ENCODE measurements around the gene KRTAP10-7. TPM values are rescaled to one million over a fixed set of nuclear protein-coding genes. Genes with fewer than 3 reads are reported as not detected.
"Not testable (repeated sequence)": the region's sequence is repeated elsewhere in the genome, so short reads cannot be mapped to it uniquely, and the experiment has no call there.

Gene KRTAP10-7
- under 0.01 TPM for total RNA-seq

DNA sequence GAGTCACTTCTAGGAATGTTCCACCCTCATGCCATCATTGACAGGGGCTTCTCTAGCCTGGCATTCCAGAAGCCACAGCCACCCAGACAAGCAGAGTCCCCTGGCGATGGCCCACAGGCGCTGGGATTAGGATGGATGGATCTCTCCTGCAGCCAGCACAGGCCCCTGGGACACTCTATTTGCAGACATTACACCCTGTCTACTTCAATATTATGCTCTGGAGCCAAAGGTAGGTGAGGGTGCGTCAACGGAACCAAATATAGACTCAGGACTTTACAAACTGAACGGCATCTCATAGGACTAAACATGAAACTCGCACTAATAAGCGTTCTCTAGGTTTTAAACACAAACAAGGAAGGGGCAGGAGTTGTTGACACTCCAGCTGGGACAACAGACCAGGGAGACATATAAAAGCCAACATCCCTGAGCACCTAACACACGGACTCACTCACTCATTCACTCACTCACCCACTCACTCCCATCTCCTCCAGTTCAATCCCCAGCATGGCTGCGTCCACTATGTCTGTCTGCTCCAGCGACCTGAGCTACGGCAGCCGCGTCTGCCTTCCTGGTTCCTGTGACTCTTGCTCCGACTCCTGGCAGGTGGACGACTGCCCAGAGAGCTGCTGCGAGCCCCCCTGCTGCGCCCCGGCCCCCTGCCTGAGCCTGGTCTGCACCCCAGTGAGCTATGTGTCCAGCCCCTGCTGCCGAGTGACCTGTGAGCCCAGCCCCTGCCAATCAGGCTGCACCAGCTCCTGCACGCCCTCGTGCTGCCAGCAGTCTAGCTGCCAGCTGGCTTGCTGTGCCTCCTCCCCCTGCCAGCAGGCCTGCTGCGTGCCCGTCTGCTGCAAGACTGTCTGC, at the start of gene KRTAP10-7:
Gene KRTAP10-7 (plus strand): TSS at position 480 of the 861 bp plus-strand sequence. CDS start 25 bp downstream, at position 505.
- not testable (repeated sequence) for DNase-seq (ENCODE audit: low read depth in 2 of 3, low spot score in 2 of 3)

DNA sequence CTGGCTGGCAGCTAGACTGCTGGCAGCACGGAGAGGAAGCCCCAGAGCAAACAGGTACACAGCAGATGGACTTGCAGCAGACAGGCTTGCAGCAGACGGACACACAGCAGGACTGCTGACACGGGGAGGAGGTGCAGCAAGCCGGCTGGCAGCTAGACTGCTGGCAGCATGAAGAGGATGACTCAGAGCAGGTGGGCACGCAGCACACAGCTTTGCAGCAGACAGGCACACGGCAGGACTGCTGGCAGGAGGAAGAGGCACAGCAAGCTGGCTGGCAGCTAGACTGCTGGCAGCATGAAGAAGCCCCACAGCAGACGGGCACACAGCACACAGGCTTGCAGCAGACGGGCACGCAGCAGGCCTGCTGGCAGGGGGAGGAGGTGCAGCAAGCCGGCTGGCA, 49.6 kb upstream of the KRTAP10-7 start:
- DNase-seq (ENCODE audit: low read depth in 2 of 3, low spot score in 2 of 3) = no peak

GRCh38 chr21:44551340-44551961, 48.9 kb upstream of the KRTAP10-7 start, which contains the start of gene KRTAP10-2:
Gene KRTAP10-2, minus strand, starts transcription at chr21:44551505. Its CDS starts 47 bp downstream, at chr21:44551458.
- DNase-seq (ENCODE audit: low read depth in 2 of 3, low spot score in 2 of 3) = no peak

- no peak for DNase-seq (ENCODE audit: low read depth in 2 of 3, low spot score in 2 of 3)
Measured at GRCh38 chr21:44552136-44552535, 48.3 kb upstream of the KRTAP10-7 start.

DNA sequence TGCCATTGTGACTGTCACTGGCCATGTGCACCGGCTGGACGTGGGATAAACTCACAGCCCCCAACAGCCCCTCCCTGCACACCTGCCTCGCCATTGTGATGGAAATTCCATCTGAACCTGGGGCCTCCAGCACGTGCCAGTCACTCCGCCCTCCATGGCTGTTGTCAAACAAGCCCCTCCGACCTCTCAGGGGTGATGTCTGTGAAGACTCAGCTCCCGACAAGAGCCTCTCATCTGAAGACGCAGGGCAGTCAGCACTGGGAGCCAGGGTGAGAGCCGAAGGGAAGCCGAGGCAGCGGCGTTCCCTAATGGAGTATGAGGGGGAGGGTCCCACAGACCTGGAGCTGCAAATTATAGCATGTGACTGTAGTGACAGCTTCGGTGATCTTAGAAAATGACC, 47.7 kb upstream of the KRTAP10-7 start:
- DNase-seq (ENCODE audit: low read depth in 2 of 3, low spot score in 2 of 3) = no peak

GRCh38 chr21:44555200-44555875, 45.1 kb upstream of the KRTAP10-7 start:
- no peak for DNase-seq (ENCODE audit: low read depth in 2 of 3, low spot score in 2 of 3)

- no peak for DNase-seq (ENCODE audit: low read depth in 2 of 3, low spot score in 2 of 3)
Measured at GRCh38 chr21:44556879-44557278, 43.5 kb upstream of the KRTAP10-7 start.

DNA sequence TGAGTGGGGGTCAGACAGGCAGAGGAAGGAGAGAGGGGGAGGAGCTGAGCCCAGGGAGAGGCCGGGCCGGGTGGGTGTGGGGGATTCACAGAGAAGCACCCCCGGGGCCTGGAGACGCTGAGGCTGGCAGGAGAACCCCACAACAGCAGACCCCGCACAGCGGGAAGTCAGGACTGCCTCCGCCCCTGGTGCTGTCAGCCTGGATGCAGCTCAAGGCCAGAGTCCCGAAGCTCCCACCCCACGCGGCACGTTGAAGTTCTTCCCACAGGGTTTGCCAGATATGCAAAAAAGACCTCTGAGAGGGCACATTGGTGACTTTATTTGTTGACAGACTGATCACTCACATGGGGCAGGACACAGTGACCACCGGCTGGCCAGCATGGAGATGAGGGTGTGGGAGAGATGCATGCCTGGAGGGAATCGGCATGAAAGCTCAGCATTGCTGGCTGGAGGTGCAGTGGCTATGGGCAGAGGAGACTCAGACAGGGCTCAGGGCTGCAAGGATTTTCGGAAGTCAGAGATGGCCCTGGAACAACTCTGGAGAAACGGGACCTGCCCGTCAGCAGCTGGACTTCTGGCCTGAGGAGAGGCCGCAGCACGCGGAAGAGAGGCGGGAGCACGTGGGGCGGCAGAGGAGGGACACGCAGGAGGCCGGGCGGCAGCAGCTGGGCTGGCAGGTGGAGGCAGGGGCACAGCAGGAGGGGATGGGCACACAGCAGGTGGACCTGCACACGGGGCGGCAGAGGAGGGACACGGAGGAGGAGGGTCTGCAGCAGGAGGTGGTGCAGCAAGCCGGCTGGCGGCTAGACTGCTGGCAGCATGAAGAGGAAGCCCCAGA, 42.7 kb upstream of the KRTAP10-7 start:
- no peak for DNase-seq (ENCODE audit: low read depth in 2 of 3, low spot score in 2 of 3)

- DNase-seq (ENCODE audit: low read depth in 2 of 3, low spot score in 2 of 3) = not testable (repeated sequence)
Measured at GRCh38 chr21:44558329-44558675, 42.1 kb upstream of the KRTAP10-7 start.

- no peak for DNase-seq (ENCODE audit: low read depth in 2 of 3, low spot score in 2 of 3)
Measured at GRCh38 chr21:44558695-44559094, 41.7 kb upstream of the KRTAP10-7 start, which contains the start of gene KRTAP10-3. Gene KRTAP10-3, minus strand, starts transcription at chr21:44558795. Its CDS starts 80 bp downstream, at chr21:44558715.

DNA sequence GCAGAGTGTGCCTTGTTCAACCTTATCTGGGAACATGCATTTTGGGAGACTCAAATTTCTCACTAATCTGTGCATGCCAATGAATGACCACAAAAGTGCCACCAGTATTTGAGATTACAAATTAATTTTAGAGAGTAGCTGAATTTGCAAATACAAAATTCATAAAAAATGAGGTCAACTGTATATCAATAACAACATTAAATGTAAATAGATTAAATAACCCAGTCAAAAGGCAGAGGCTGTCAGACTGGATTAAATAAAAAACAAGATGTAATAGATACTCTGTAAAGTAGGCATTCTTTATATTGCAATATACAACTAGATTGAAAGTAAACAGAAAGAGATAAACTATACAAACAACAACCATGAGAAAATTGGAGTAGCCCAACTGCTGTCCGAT, 36.3 kb upstream of the KRTAP10-7 start:
- no peak for DNase-seq (ENCODE audit: low read depth in 2 of 3, low spot score in 2 of 3)

GRCh38 chr21:44564886-44565598, 35.4 kb upstream of the KRTAP10-7 start:
- no peak for DNase-seq (ENCODE audit: low read depth in 2 of 3, low spot score in 2 of 3)

DNA sequence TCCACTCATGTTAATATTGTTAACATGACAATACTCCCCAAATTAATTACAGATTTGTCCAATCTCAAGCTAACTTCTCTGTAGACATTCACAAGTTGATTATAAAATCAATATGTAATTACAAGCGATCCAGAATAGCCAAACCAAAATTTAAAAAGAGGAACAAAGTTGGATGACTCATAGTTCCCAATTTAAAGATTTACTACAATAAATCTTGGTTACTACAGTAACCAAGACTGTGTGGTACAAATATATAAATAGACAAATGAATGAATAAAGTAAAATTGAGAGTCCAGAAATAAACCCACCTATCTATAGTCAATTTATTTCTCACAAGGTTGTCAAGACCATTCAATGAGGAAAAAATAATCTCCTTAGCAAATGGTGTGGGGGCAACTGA, 34.0 kb upstream of the KRTAP10-7 start:
- DNase-seq (ENCODE audit: low read depth in 2 of 3, low spot score in 2 of 3) = peak in 2 of 3 donors; percentile 57 to 83

GRCh38 chr21:44567481-44568171, 32.8 kb upstream of the KRTAP10-7 start:
- DNase-seq (ENCODE audit: low read depth in 2 of 3, low spot score in 2 of 3) = no peak

GRCh38 chr21:44568261-44568660, 32.1 kb upstream of the KRTAP10-7 start:
- DNase-seq (ENCODE audit: low read depth in 2 of 3, low spot score in 2 of 3) = no peak

DNA sequence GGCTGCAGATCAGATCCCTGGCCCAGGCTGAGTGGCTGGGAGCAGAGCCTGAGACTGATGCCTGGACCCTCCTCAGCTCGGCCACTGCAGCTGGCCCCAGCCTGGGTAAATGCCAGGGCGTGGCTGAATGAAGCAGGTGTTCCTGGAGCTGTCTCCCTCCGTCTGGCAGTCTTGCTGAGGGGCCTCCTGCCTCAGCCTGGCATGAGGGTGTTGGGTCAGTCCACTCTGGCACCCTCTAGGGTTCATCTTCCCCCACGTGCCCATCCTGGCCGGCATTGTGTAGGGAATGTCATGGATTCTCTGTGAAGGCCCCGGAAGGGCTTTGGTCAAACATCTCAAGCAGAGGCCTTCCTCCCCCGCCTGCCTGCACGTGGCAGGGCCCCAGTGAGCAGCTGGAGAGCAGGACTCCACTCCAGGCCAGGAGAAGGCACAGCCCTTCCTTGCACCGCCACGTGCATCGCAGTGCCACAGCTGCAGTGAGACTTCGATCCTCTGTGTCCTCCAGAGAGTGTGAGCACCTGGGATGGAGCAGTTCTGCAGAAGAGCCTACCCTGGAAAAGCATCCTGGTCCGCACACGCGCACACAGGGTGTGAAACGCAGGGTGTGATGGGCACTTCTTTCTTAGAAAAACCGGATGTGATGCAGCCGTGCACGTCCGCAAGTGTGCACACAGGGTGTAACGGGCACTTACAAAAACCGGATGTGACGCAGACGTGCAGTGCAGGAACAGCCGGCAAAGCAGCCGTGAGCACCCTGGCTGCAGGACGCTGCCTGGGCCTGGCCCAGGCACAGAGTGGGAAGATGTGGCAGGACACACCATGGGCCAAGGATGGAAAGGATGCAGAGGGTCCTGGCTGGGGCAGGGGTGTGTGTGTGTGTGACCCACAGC, 31.5 kb upstream of the KRTAP10-7 start:
- no peak for DNase-seq (ENCODE audit: low read depth in 2 of 3, low spot score in 2 of 3)

GRCh38 chr21:44569861-44570517, 30.4 kb upstream of the KRTAP10-7 start:
- no peak for DNase-seq (ENCODE audit: low read depth in 2 of 3, low spot score in 2 of 3)

DNA sequence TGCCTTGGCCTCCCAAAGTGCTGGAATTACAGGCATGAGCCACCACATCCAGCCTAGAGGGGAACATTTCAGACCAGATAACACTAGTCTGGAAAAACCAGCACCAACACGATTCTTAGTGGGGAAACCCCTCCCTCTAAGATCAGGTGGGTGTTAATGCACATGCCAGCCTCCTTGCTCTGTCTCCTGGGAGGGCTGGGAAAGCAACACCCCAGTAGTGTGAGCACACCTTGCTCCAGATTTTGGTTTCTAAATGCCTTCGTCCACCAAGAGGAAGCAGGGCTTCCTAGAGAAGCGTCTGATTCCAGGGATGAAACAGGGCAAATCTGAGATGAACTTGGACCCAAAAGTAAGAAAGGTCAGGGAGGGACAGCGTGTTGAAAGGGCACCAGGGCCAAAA, 29.1 kb upstream of the KRTAP10-7 start:
- no peak for DNase-seq (ENCODE audit: low read depth in 2 of 3, low spot score in 2 of 3)
